K562 (cell line): Measurements from ENCODE around the gene PKD1. TPM values are rescaled to one million over a fixed set of nuclear protein-coding genes. Genes with fewer than 3 reads are reported as not detected.
A peak's percentile ranks its signal among the peaks of the same experiment; 100 is the strongest.

ENCODE experiments used
- ARID1B ChIP-seq: fragments of 450-650 bp; IDR thresholded peaks from 2 replicates; pipeline ENCODE4 v1.6.1; 2016; ENCODE audit warnings: antibody characterized with exemption, mild to moderate bottlenecking, inconsistent platforms
- BRF1 ChIP-seq: IDR thresholded peaks from 3 replicates; pipeline ENCODE4 v1.6.1; 2011; ENCODE audit warnings: borderline replicate concordance, mild to moderate bottlenecking; ENCODE audit not compliant: insufficient read length; ENCODE audit errors: extremely low read depth
- CBX1 ChIP-seq: sonication (generic); IDR thresholded peaks from 2 replicates; pipeline ENCODE4 v1.6.1; 2016; ENCODE audit warnings: antibody characterized with exemption, low read depth, mild to moderate bottlenecking
- CEBPB ChIP-seq: fragments of 450-650 bp; IDR thresholded peaks from 2 replicates; pipeline ENCODE4 v1.6.1; 2016; ENCODE audit warnings: missing genetic modification characterization, missing compliant biosample characterization
- CHD1 ChIP-seq: fragments of 200-600 bp; sonication (generic); IDR thresholded peaks from one replicate; pipeline ENCODE4 v1.6.1; 2012; ENCODE audit warnings: mild to moderate bottlenecking, moderate library complexity, low read length, inconsistent platforms
- CHD2 ChIP-seq: IDR thresholded peaks from 2 replicates; pipeline ENCODE4 v1.6.1; 2011; ENCODE audit warnings: low read depth, low read length
- EWSR1 ChIP-seq: fragments of 450-650 bp; IDR thresholded peaks from 2 replicates; pipeline ENCODE4 v1.6.1; 2018; ENCODE audit warnings: borderline replicate concordance, mild to moderate bottlenecking, low read depth, moderate library complexity; ENCODE audit not compliant: partially characterized antibody
- FOXP1 ChIP-seq: sonication (generic); formaldehyde crosslinking; IDR thresholded peaks from 2 replicates; pipeline ENCODE4 v1.8.0; 2022; ENCODE audit warnings: mild to moderate bottlenecking, missing genetic modification reagents
- MCM7 ChIP-seq, 2 experiments: fragments of 450-650 bp; IDR thresholded peaks; 2 replicates each; pipeline ENCODE4 v1.6.1; 2016 to 2018
- NFIX ChIP-seq: fragments of 250-450 bp; sonication (Bioruptor Pico); IDR thresholded peaks from 2 replicates; pipeline ENCODE4 v1.4.0; 2020; ENCODE audit warnings: low read depth, mild to moderate bottlenecking, moderate library complexity
- OTX1 ChIP-seq: fragments of 450-650 bp; formaldehyde crosslinking; IDR thresholded peaks from 2 replicates; pipeline ENCODE4 v1.4.0; 2022; ENCODE audit warnings: mild to moderate bottlenecking
- RB1 ChIP-seq: fragments of 450-650 bp; IDR thresholded peaks from 2 replicates; pipeline ENCODE4 v1.6.1; 2017; ENCODE audit warnings: low read depth, mild to moderate bottlenecking
- RBFOX2 ChIP-seq: fragments of 200-400 bp; formaldehyde crosslinking; IDR thresholded peaks from 2 replicates; pipeline ENCODE4 v1.6.1; 2017; ENCODE audit warnings: low read depth, mild to moderate bottlenecking, low read length, moderate library complexity
- SIRT6 ChIP-seq: IDR thresholded peaks from one replicate; pipeline ENCODE4 v1.6.1; 2012; ENCODE audit warnings: low read depth, mild to moderate bottlenecking, control low read depth, inconsistent platforms, low read length, moderate library complexity
- SMC3 ChIP-seq: conservative IDR thresholded peaks from 2 replicates; pipeline ENCODE4 v1.6.1; 2011; ENCODE audit warnings: low read depth, low read length, improper control_type of control experiment; ENCODE audit not compliant: insufficient read depth
- YBX1 ChIP-seq: fragments of 450-650 bp; IDR thresholded peaks from 2 replicates; pipeline ENCODE4 v1.7.1; 2016; ENCODE audit warnings: mild to moderate bottlenecking
- ZBTB17 ChIP-seq: fragments of 450-650 bp; formaldehyde crosslinking; IDR thresholded peaks from 2 replicates; pipeline ENCODE4 v1.4.0; 2020; ENCODE audit warnings: mild to moderate bottlenecking
- ZC3H8 ChIP-seq: fragments of 450-650 bp; IDR thresholded peaks from 2 replicates; pipeline ENCODE4 v1.6.1; 2017
- ZEB2 ChIP-seq: fragments of 450-650 bp; IDR thresholded peaks from 2 replicates; pipeline ENCODE4 v1.6.1; 2016
- ZFX ChIP-seq: sonication (generic); formaldehyde crosslinking; IDR thresholded peaks from 2 replicates; pipeline ENCODE4 v1.8.0; 2022; ENCODE audit warnings: mild to moderate bottlenecking, missing genetic modification reagents, moderate library complexity
- polyA plus RNA-seq, 8 experiments: library from polyadenylated mRNA; depleted of rRNA in 4 of 8; stranded (reverse) in 5 of 8; unstranded in 3 of 8; fragments of >200 nt; fragmentation: Nextera tagmentation in 2 of 8; fragmentation: Illumina TruSeq in 1 of 8; extraction: Ambion mirVana in 2 of 8; extraction: Trizol in 1 of 8; gene quantifications; 2 replicates each; pipeline versions ENCODE4 v1.2.1 to v1.2.3, GENCODE V29; 2011 to 2014; ENCODE audit warnings: inconsistent platforms in 1 of 8, missing spikeins in 1 of 8
- total RNA-seq, 7 experiments: library from RNA; depleted of rRNA in 6 of 7; stranded (reverse); fragments of >200 nt in 6 of 7; fragmentation: Illumina TruSeq in 2 of 7; extraction: Trizol in 2 of 7; gene quantifications; 2 replicates each; pipeline versions ENCODE4 v1.2.1 to v1.2.3, GENCODE V29; 2011 to 2021; ENCODE audit warnings: low replicate concordance in 1 of 7
- TF ChIP-seq, protein P1 (sequence below): fragments of 450-650 bp; IDR thresholded peaks from 2 replicates; pipeline ENCODE4 v1.6.1; 2017; ENCODE audit warnings: antibody characterized with exemption, mild to moderate bottlenecking
- TF ChIP-seq, protein P2 (sequence below): sonication (generic); formaldehyde crosslinking; IDR thresholded peaks from 2 replicates; pipeline ENCODE4 v1.8.0; 2022; ENCODE audit warnings: mild to moderate bottlenecking, missing genetic modification reagents, borderline replicate concordance
- TF ChIP-seq, protein P3 (sequence below): fragments of 450-650 bp; formaldehyde crosslinking; IDR thresholded peaks from 2 replicates; pipeline ENCODE4 v1.4.0; 2020; ENCODE audit warnings: mild to moderate bottlenecking, moderate library complexity

PKD1 gene
- total and polyA plus RNA-seq, 9 of the 15 experiments (the other 6 are each of a cell fraction or from before 2014, with no cell fraction given), result 0.23 to 93.5 (median 12.6) TPM

DNA sequence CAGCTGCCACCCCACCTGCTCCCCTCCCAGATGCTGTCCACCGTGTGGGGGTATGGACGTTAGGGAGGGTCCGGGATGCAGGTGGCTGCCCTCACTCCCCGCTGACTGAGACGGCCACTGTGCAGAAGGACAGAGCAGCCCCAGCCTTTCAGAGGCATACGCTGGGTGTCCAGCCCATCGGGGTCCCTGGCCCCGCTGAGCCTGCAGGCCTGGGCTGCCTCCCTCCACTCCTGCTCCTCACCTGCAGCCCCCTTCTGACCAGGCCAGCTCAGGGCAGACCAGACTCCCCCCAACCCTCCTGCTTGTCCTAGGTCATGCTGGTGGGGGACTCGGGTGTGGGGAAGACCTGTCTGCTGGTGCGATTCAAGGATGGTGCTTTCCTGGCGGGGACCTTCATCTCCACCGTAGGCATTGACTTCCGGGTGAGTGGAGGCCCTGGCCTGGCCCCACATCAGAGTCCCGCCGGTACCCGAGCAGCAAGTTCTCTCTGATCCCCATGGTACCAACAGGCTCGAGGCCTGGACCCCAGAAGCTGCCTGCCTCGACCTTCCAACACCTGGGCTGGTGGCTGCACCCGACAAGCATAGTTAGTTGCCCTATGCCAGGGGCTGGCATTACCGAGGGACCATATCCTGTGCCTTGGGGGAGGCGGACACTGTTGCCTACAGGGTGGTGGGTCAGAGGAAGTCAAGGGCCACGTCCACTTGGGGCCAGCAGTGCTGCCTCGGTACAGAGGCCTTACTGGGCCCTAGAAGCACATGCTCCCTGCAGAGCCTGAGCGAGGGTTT lies 14.1 kb upstream of the PKD1 start (continued):
- TF ChIP-seq YBX1 (no peak), BRF1 (no peak), NFIX (CRISPR knock-in tag) (no peak), CBX1 (no peak), RB1 (0 out of 2 replicates have a peak, but pooled peaks have one; percentile 2), MCM7 (IDR thresholded peaks at IDR 0.05) (no peak), ARID1B (no peak), ZC3H8 (no peak), EWSR1 (no peak), RBFOX2 (peak; percentile 43), ZEB2 (no peak), ZFX (CRISPR knock-in tag) (peak; percentile 60), SIRT6 (no peak), ZBTB17 (CRISPR knock-in tag) (no peak), SMC3 (0 out of 2 replicates have a peak, but pooled peaks have one; percentile 2), OTX1 (CRISPR knock-in tag) (no peak), CEBPB (tag) (no peak), CHD1 (peak; percentile 16), CHD2 (peak; percentile 23), FOXP1 (CRISPR knock-in tag) (0 out of 2 replicates have a peak, but pooled peaks have one; percentile 50)
- TF ChIP-seq, protein P1, sequence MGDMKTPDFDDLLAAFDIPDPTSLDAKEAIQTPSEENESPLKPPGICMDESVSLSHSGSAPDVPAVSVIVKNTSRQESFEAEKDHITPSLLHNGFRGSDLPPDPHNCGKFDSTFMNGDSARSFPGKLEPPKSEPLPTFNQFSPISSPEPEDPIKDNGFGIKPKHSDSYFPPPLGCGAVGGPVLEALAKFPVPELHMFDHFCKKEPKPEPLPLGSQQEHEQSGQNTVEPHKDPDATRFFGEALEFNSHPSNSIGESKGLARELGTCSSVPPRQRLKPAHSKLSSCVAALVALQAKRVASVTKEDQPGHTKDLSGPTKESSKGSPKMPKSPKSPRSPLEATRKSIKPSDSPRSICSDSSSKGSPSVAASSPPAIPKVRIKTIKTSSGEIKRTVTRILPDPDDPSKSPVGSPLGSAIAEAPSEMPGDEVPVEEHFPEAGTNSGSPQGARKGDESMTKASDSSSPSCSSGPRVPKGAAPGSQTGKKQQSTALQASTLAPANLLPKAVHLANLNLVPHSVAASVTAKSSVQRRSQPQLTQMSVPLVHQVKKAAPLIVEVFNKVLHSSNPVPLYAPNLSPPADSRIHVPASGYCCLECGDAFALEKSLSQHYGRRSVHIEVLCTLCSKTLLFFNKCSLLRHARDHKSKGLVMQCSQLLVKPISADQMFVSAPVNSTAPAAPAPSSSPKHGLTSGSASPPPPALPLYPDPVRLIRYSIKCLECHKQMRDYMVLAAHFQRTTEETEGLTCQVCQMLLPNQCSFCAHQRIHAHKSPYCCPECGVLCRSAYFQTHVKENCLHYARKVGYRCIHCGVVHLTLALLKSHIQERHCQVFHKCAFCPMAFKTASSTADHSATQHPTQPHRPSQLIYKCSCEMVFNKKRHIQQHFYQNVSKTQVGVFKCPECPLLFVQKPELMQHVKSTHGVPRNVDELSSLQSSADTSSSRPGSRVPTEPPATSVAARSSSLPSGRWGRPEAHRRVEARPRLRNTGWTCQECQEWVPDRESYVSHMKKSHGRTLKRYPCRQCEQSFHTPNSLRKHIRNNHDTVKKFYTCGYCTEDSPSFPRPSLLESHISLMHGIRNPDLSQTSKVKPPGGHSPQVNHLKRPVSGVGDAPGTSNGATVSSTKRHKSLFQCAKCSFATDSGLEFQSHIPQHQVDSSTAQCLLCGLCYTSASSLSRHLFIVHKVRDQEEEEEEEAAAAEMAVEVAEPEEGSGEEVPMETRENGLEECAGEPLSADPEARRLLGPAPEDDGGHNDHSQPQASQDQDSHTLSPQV, result peak; percentile 67; the same call in 1 of the 2 replicates
- TF ChIP-seq, protein P2, sequence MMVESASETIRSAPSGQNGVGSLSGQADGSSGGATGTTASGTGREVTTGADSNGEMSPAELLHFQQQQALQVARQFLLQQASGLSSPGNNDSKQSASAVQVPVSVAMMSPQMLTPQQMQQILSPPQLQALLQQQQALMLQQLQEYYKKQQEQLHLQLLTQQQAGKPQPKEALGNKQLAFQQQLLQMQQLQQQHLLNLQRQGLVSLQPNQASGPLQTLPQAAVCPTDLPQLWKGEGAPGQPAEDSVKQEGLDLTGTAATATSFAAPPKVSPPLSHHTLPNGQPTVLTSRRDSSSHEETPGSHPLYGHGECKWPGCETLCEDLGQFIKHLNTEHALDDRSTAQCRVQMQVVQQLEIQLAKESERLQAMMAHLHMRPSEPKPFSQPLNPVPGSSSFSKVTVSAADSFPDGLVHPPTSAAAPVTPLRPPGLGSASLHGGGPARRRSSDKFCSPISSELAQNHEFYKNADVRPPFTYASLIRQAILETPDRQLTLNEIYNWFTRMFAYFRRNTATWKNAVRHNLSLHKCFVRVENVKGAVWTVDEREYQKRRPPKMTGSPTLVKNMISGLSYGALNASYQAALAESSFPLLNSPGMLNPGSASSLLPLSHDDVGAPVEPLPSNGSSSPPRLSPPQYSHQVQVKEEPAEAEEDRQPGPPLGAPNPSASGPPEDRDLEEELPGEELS (CRISPR knock-in tag), result 0 out of 2 replicates have a peak, but pooled peaks have one; percentile 2
- TF ChIP-seq, protein P3, sequence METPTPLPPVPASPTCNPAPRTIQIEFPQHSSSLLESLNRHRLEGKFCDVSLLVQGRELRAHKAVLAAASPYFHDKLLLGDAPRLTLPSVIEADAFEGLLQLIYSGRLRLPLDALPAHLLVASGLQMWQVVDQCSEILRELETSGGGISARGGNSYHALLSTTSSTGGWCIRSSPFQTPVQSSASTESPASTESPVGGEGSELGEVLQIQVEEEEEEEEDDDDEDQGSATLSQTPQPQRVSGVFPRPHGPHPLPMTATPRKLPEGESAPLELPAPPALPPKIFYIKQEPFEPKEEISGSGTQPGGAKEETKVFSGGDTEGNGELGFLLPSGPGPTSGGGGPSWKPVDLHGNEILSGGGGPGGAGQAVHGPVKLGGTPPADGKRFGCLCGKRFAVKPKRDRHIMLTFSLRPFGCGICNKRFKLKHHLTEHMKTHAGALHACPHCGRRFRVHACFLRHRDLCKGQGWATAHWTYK (CRISPR knock-in tag), result no peak
